Body of pancreas (tissue), 4 donors: ENCODE measurements around the gene LIN52. TPM values are rescaled to one million over a fixed set of nuclear protein-coding genes. Genes with fewer than 3 reads are reported as not detected.

Experiments used
- ATAC-seq: fragments of 150-250 bp; one replicate; pipeline ENCODE4 v1.9.1; 2016
- DNase-seq, 4 donors: peaks; one replicate each; pipeline ENCODE4 v3.0.0-alpha.2; 2019
- H3K27ac ChIP-seq, 4 donors: fragments of 200-600 bp; sonication (generic); 1 replicate in 3 of 4; 2 replicates in 1 of 4; pipeline versions ENCODE4 v1.5.1 to v1.6.1; 2016 to 2019; ENCODE audit warnings: mild to moderate bottlenecking in 1 of 4, mixed read lengths in 1 of 4, moderate library complexity in 1 of 4
- H3K27me3 ChIP-seq, 2 donors: fragments of 200-600 bp; sonication (generic); one replicate each; pipeline ENCODE4 v1.6.0; 2016; ENCODE audit warnings: mild to moderate bottlenecking in 1 of 2
- H3K36me3 ChIP-seq, 2 donors: fragments of 200-600 bp; sonication (generic); replicated peaks in 1 of 2; 2 replicates each; pipeline ENCODE4 v1.5.1; 2016; ENCODE audit warnings: low read depth in 2 of 2; ENCODE audit not compliant: insufficient read depth in 1 of 2
- H3K4me1 ChIP-seq: fragments of 200-600 bp; sonication (generic); one replicate; pipeline ENCODE4 v1.6.0; 2016
- H3K4me3 ChIP-seq, 2 donors: fragments of 200-600 bp; sonication (generic); 1 replicate in 1 of 2; 2 replicates in 1 of 2; pipeline ENCODE4 v1.5.1; 2016 to 2019
- H3K9me3 ChIP-seq, 3 donors: fragments of 200-600 bp; sonication (generic); 1 replicate in 2 of 3; 2 replicates in 1 of 3; pipeline ENCODE4 v1.5.1; 2016
- POLR2A ChIP-seq, 3 donors: fragments of 450-650 bp; IDR thresholded peaks; one replicate each; pipeline ENCODE4 v1.6.1; 2016; ENCODE audit warnings: antibody characterized with exemption in 3 of 3, mild to moderate bottlenecking in 2 of 3
- WGBS, 2 donors: methylation state at CpG; one replicate each; pipeline ENCODE4 v1.1.5; 2017; 5-methylcytosine and 5-hydroxymethylcytosine counted together
- intact Hi-C: fragments of 100-400 bp; cut with DNase I; formaldehyde crosslinking; loops from one replicate; pipeline ENCODE4 v1.15.1; 2023
- total RNA-seq, 2 donors: library from RNA; depleted of rRNA; stranded (reverse); fragments of >200 nt; gene quantifications; one replicate each; pipeline ENCODE4 v1.1.0, GENCODE V29; 2016
- TF ChIP-seq, protein P1 (sequence below), 7 experiments: fragments of 450-650 bp in 4 of 7; fragments of 200-600 bp in 3 of 7; sonication (generic) in 3 of 7; IDR thresholded peaks; one replicate each; pipeline ENCODE4 v1.5.1; 2016 to 2019; ENCODE audit warnings: antibody characterized with exemption in 7 of 7

Gene LIN52
- total RNA-seq, 2 donors from 2014 or later: 3.9 to 4.6 TPM

DNA sequence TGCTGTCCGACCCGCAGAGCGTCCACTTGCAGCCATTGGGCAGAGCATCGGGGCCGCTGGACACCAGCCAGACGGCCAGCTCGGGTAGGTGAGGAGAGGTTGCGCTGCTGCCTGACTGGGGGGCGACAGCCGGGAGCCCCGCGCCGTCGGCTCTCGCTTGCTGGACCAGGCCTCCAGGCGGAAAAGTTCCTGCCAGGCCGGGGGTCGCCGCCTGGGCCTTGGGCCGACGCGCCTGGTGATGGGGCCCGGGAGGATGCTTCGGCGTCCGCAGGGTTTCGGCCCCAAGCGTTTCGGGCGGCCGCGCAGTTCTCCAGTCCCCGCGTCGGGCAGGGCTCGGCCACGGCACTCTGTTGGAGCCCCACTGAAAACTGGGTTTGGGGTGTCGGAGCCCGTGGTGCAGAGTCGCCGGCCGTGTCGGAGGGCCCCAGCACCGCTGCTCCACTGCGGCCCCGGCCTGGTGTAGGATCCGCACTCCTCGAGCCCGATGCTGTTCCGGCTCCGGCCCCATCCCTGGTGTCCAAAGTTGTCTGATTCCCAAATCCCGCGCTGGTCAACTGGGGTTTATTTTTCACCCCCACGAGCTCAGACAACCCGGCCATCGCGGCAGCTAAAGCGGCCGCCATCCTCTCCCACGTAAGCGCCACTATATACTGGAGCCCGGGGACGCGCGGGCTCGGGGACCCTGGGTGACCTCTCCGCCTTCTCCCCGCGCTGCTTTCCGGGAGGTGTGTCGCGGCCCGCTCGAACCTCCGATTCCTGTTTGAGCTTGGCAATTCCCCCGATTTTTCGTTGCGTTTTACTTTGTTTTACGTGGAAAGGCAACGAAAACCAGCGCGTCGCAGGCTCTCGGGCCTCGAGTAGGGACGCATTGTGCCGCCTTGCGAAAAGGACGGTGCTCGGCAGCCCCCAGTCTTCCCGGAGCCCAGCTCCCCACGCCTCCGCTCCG is 155.4 kb downstream of the LIN52 start:
- ATAC-seq (peak; percentile 18), DNase-seq (no peak)
- Histone ChIP-seq H3K27ac (no peak overlapping the region), H3K9me3 (no peaks in the 10 kb centered on the region), H3K4me3 (no peak overlapping the region), H3K36me3 (no peaks in the 10 kb centered on the region), H3K27me3 (peaks cover 0 to 42% of the 10 kb centered on the region in 2 donors), H3K4me1 (peaks cover 26% of the 10 kb centered on the region)
- WGBS, 2 donors: 3 to 6% methylated on average over 21 to 92 of the region's 94 CpGs
- no peak for TF ChIP-seq POLR2A (IDR thresholded peaks at IDR 0.05)
- TF ChIP-seq, protein P1, sequence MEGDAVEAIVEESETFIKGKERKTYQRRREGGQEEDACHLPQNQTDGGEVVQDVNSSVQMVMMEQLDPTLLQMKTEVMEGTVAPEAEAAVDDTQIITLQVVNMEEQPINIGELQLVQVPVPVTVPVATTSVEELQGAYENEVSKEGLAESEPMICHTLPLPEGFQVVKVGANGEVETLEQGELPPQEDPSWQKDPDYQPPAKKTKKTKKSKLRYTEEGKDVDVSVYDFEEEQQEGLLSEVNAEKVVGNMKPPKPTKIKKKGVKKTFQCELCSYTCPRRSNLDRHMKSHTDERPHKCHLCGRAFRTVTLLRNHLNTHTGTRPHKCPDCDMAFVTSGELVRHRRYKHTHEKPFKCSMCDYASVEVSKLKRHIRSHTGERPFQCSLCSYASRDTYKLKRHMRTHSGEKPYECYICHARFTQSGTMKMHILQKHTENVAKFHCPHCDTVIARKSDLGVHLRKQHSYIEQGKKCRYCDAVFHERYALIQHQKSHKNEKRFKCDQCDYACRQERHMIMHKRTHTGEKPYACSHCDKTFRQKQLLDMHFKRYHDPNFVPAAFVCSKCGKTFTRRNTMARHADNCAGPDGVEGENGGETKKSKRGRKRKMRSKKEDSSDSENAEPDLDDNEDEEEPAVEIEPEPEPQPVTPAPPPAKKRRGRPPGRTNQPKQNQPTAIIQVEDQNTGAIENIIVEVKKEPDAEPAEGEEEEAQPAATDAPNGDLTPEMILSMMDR (IDR thresholded peaks at IDR 0.05): no peak
- intact Hi-C loops: no loop called here

DNA sequence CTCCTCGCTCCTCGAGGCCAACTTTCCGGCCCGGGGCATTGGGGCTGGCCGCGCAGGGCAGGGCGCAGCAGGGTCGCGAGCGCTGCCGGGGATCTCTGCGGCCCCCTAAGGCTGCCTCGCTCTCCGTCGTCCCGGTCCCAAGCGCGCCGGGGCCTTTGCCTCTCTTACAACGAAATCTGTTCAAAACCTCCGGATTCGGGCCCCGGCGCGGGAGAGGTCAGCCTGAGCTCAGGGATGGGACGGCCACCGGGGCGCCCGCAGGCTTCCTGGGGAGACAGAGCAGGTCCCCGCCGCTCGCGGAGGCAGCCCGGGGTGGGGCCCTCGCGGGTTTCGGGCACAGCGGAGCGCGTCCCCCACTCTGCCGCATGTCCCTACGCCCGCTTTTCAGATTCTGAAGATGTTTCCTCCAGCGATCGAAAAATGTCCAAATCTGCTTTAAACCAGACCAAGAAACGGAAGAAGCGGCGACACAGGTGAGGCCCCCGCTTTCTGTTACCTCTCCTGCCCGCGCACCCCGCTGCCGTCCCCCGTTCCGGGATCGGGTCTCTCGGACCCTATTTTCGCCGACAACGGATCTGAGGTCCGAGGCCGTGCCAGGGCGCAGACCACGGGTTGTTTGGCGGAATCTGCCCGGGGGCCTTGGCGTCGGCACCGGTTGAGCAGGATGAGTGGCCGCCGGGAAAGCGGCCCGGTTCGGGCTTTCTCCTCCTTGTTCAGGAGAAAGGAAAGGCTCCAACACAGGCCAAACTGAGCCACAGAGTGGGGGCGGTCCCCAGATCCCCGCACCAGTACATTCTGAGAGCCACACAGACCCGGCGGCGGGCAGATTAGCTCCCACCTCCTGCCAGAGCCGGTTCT is 156.3 kb downstream of the LIN52 start:
- Histone ChIP-seq H3K36me3 (no peaks in the 10 kb centered on the region), H3K9me3 (no peaks in the 10 kb centered on the region), H3K4me3 (no peak overlapping the region), H3K27ac (no peak overlapping the region), H3K4me1 (peaks cover 26% of the 10 kb centered on the region), H3K27me3 (peaks cover 0 to 42% of the 10 kb centered on the region in 2 donors)
- DNase-seq (no peak), ATAC-seq (peak; percentile 30)
- WGBS, 2 donors: 2 to 3% methylated on average over 23 to 80 of the region's 80 CpGs
- TF ChIP-seq, protein P1 (IDR thresholded peaks at IDR 0.05): no peak
- TF ChIP-seq POLR2A (IDR thresholded peaks at IDR 0.05): no peak
- intact Hi-C loops: no loop called here

- Histone ChIP-seq H3K4me3 (no peak overlapping the region), H3K4me1 (peaks cover 26% of the 10 kb centered on the region), H3K9me3 (no peaks in the 10 kb centered on the region), H3K36me3 (no peaks in the 10 kb centered on the region), H3K27ac (no peak overlapping the region), H3K27me3 (peaks cover 0 to 42% of the 10 kb centered on the region in 2 donors)
- TF ChIP-seq, protein P1 (IDR thresholded peaks at IDR 0.05): no peak
- no peak for TF ChIP-seq POLR2A (IDR thresholded peaks at IDR 0.05)
- ATAC-seq (no peak), DNase-seq (no peak)
- WGBS, 2 donors: 8 to 11% methylated on average over 14 of the region's 14 CpGs
- intact Hi-C loops: no loop called here
Observed at GRCh38 chr14:74241652-74242017, 156.9 kb downstream of the LIN52 start.

DNA sequence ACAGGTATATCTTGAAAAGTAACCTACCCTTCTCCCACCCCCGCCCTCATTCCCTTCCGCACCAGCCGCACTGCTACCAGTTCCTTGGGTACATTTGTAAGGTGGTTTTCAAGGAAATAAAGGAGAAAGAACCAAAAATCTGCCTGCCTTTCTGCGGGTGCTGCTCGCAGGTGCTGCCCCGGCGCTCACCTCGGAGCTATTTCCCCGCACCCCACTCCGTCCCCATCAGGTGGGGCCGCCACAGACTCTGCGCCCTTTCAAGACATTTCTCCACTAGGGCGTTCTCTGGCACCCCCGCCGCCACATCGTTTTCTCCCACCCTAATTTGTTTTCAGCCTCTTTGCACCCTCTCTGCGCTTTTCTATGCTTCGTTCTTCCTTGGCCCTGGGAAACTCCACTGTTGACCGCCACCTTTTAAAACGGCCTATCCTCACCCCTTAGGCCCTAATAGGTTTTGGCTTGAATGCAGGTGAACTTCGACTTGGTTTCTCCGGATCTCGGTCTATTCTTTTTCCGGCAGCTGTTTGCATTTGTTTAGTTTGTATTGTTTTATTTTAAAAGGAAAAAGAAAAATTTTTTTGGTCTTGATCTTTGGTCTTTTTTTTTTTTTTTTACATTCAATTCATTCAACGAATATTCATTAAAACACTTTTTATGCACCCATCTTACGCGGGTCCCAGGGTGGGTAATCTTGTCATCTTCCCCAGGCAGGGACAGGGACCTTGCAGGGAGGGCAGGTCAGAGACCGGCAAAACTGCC is 157.4 kb downstream of the LIN52 start:
- Histone ChIP-seq H3K4me1 (peaks cover 26% of the 10 kb centered on the region), H3K27me3 (peaks cover 0 to 39% of the 10 kb centered on the region in 2 donors), H3K4me3 (no peak overlapping the region), H3K36me3 (no peaks in the 10 kb centered on the region), H3K9me3 (no peaks in the 10 kb centered on the region), H3K27ac (no peak overlapping the region)
- TF ChIP-seq POLR2A (IDR thresholded peaks at IDR 0.05): no peak
- TF ChIP-seq, protein P1 (IDR thresholded peaks at IDR 0.05): no peak
- WGBS, 2 donors: 18 to 22% methylated on average over 26 to 28 of the region's 28 CpGs
- DNase-seq: no peak
- intact Hi-C loops: no loop called here
- no peak for ATAC-seq
